Endometrial microvascular endothelial cells (primary cell): ENCODE measurements around the gene AKR1C2. TPM values are rescaled to one million over a fixed set of nuclear protein-coding genes. Genes with fewer than 3 reads are reported as not detected.
"Not testable (repeated sequence)": the region's sequence is repeated elsewhere in the genome, so short reads cannot be mapped to it uniquely, and the experiment has no call there.

Experiments used
- in situ Hi-C: cut with HindIII; loops from 2 replicates; pipeline ENCODE4 v1.10.0; 2017; ENCODE audit warnings: low sequenced_read_pairs, low pct_unique_long_range_greater_than_20kb; ENCODE audit errors: inconsistent ontology term
- total RNA-seq: library from RNA; depleted of rRNA; stranded (reverse); fragments of >200 nt; gene quantifications from one replicate; pipeline ENCODE4 v1.2.3, GENCODE V29; 2015; ENCODE audit errors: inconsistent ontology term

Gene AKR1C2
- total RNA-seq, 1 donor from 2014 or later = not detected

- in situ Hi-C loops = not testable (repeated sequence)
These were observed 27.9 kb upstream of the AKR1C2 start for GRCh38 chr10:5031588-5031987.

- in situ Hi-C loops = no loop called here
These were observed 27.3 kb upstream of the AKR1C2 start for GRCh38 chr10:5030989-5031388.

- in situ Hi-C loops = not testable (repeated sequence)
These were observed 21.8 kb upstream of the AKR1C2 start for GRCh38 chr10:5025461-5025881.

GRCh38 chr10:5023177-5023805 is 19.6 kb upstream of the AKR1C2 start:
- in situ Hi-C loops = no loop called here

GRCh38 chr10:5021624-5022290 is 18.1 kb upstream of the AKR1C2 start:
- in situ Hi-C loops = not testable (repeated sequence)

GRCh38 chr10:5019770-5020612 is 16.3 kb upstream of the AKR1C2 start:
- in situ Hi-C loops = not testable (repeated sequence)

- in situ Hi-C loops = not testable (repeated sequence)
These were observed 15.1 kb upstream of the AKR1C2 start for GRCh38 chr10:5018671-5019277.

- in situ Hi-C loops = no loop called here
These were observed 14.5 kb upstream of the AKR1C2 start for GRCh38 chr10:5018134-5018533.

- in situ Hi-C loops = no loop called here
These were observed 11.3 kb upstream of the AKR1C2 start for GRCh38 chr10:5014936-5015335.

- in situ Hi-C loops = not testable (repeated sequence)
These were observed 10.7 kb upstream of the AKR1C2 start for GRCh38 chr10:5014200-5014910.

GRCh38 chr10:5013385-5013784 is 9.7 kb upstream of the AKR1C2 start:
- in situ Hi-C loops = no loop called here

- in situ Hi-C loops = no loop called here
These were observed 8.9 kb upstream of the AKR1C2 start for GRCh38 chr10:5012595-5012994.

- in situ Hi-C loops = not testable (repeated sequence)
These were observed 7.7 kb upstream of the AKR1C2 start for GRCh38 chr10:5011392-5011791.

- in situ Hi-C loops = not testable (repeated sequence)
These were observed 6.4 kb upstream of the AKR1C2 start for GRCh38 chr10:5010043-5010442.

- in situ Hi-C loops = not testable (repeated sequence)
These were observed 5.3 kb upstream of the AKR1C2 start for GRCh38 chr10:5008857-5009548.

GRCh38 chr10:5004501-5004900 is 844 bp upstream of the AKR1C2 start:
- in situ Hi-C loops = not testable (repeated sequence)

- in situ Hi-C loops = not testable (repeated sequence)
These were observed 351 bp upstream of the AKR1C2 start for GRCh38 chr10:5004030-5004385.

- in situ Hi-C loops = no loop called here
These were observed 1.5 kb downstream of the AKR1C2 start for GRCh38 chr10:5002013-5002727.
